HEK293 (cell line): ENCODE results near the gene CXorf58.

Experiments
- HIC1 ChIP-seq: fragments of 450-650 bp; formaldehyde crosslinking; IDR thresholded peaks from 2 replicates; pipeline ENCODE4 v1.5.1; 2016; ENCODE audit warnings: missing biosample characterization, missing genetic modification characterization
- IKZF3 ChIP-seq: fragments of 450-650 bp; IDR thresholded peaks from 2 replicates; pipeline ENCODE4 v1.5.0; 2018; ENCODE audit warnings: missing biosample characterization, mild to moderate bottlenecking, missing genetic modification characterization, moderate library complexity
- KLF10 ChIP-seq: fragments of 450-650 bp; IDR thresholded peaks from 2 replicates; pipeline ENCODE4 v1.5.1; 2018; ENCODE audit warnings: missing biosample characterization, mild to moderate bottlenecking, missing genetic modification characterization
- MZF1 ChIP-seq: fragments of 450-650 bp; formaldehyde crosslinking; IDR thresholded peaks from 2 replicates; pipeline ENCODE4 v1.5.1; 2017; ENCODE audit warnings: missing biosample characterization, missing genetic modification characterization, borderline replicate concordance
- SP2 ChIP-seq: fragments of 450-650 bp; formaldehyde crosslinking; IDR thresholded peaks from 2 replicates; pipeline ENCODE4 v1.5.1; 2016; ENCODE audit warnings: missing biosample characterization, missing genetic modification characterization
- TRIM28 ChIP-seq: IDR thresholded peaks from 2 replicates; pipeline ENCODE4 v1.6.1; 2011; ENCODE audit warnings: low read length, control low read depth, borderline replicate concordance
- YY2 ChIP-seq: fragments of 450-650 bp; formaldehyde crosslinking; IDR thresholded peaks from 2 replicates; pipeline ENCODE4 v1.5.1; 2016; ENCODE audit warnings: missing biosample characterization, missing genetic modification characterization
- ZBTB17 ChIP-seq: fragments of 450-650 bp; formaldehyde crosslinking; IDR thresholded peaks from 2 replicates; pipeline ENCODE4 v1.5.1; 2016; ENCODE audit warnings: missing biosample characterization, missing genetic modification characterization
- ZBTB44 ChIP-seq: fragments of 450-650 bp; IDR thresholded peaks from 2 replicates; pipeline ENCODE4 v1.5.1; 2018; ENCODE audit warnings: missing biosample characterization, mild to moderate bottlenecking, missing genetic modification characterization
- ZFP69B ChIP-seq: fragments of 450-650 bp; formaldehyde crosslinking; IDR thresholded peaks from 2 replicates; pipeline ENCODE4 v1.5.1; 2016; ENCODE audit warnings: missing biosample characterization, missing genetic modification characterization
- ZNF112 ChIP-seq: fragments of 450-650 bp; formaldehyde crosslinking; IDR thresholded peaks from 2 replicates; pipeline ENCODE4 v1.5.0; 2017; ENCODE audit warnings: missing biosample characterization, missing genetic modification characterization
- ZNF157 ChIP-seq: fragments of 450-650 bp; formaldehyde crosslinking; IDR thresholded peaks from 2 replicates; pipeline ENCODE4 v1.5.1; 2016; ENCODE audit warnings: missing biosample characterization, missing genetic modification characterization
- ZNF184 ChIP-seq: fragments of 450-650 bp; IDR thresholded peaks from 2 replicates; pipeline ENCODE4 v1.5.1; 2018; ENCODE audit warnings: missing biosample characterization, mild to moderate bottlenecking, missing genetic modification characterization
- ZNF211 ChIP-seq: fragments of 450-650 bp; formaldehyde crosslinking; IDR thresholded peaks from 2 replicates; pipeline ENCODE4 v1.5.1; 2016; ENCODE audit warnings: low read depth, missing biosample characterization, missing genetic modification characterization
- ZNF214 ChIP-seq: fragments of 450-650 bp; formaldehyde crosslinking; IDR thresholded peaks from 2 replicates; pipeline ENCODE4 v1.5.1; 2017; ENCODE audit warnings: missing biosample characterization, mild to moderate bottlenecking, missing genetic modification characterization, borderline replicate concordance
- ZNF23 ChIP-seq: fragments of 450-650 bp; formaldehyde crosslinking; IDR thresholded peaks from 2 replicates; pipeline ENCODE4 v1.5.1; 2016; ENCODE audit warnings: missing biosample characterization, missing genetic modification characterization, borderline replicate concordance
- ZNF248 ChIP-seq: fragments of 450-650 bp; formaldehyde crosslinking; IDR thresholded peaks from 2 replicates; pipeline ENCODE4 v1.5.1; 2017; ENCODE audit warnings: missing biosample characterization, missing genetic modification characterization
- ZNF274 ChIP-seq, 2 experiments: fragments of 200-500 bp in 1 of 2; fragments of 450-650 bp in 1 of 2; sonication (Bioruptor generic) in 1 of 2; formaldehyde crosslinking in 1 of 2; IDR thresholded peaks; 2 replicates each; pipeline versions ENCODE4 v1.5.1 to v1.6.1; 2014 to 2016; ENCODE audit warnings: borderline replicate concordance in 1 of 2, inconsistent platforms in 1 of 2, low read length in 1 of 2, missing biosample characterization in 1 of 2, missing genetic modification characterization in 1 of 2
- ZNF280C ChIP-seq: fragments of 450-650 bp; formaldehyde crosslinking; IDR thresholded peaks from 2 replicates; pipeline ENCODE4 v1.5.1; 2016; ENCODE audit warnings: missing biosample characterization, missing genetic modification characterization
- ZNF335 ChIP-seq: fragments of 450-650 bp; formaldehyde crosslinking; conservative IDR thresholded peaks from 2 replicates; pipeline ENCODE4 v1.5.1; 2016; ENCODE audit warnings: missing biosample characterization, missing genetic modification characterization
- ZNF350 ChIP-seq: fragments of 450-650 bp; formaldehyde crosslinking; IDR thresholded peaks from 2 replicates; pipeline ENCODE4 v1.5.0; 2017; ENCODE audit warnings: missing biosample characterization, mild to moderate bottlenecking, missing genetic modification characterization
- ZNF514 ChIP-seq: fragments of 450-650 bp; formaldehyde crosslinking; IDR thresholded peaks from 2 replicates; pipeline ENCODE4 v1.5.1; 2016; ENCODE audit warnings: missing biosample characterization, missing genetic modification characterization
- ZNF561 ChIP-seq: fragments of 450-650 bp; IDR thresholded peaks from 2 replicates; pipeline ENCODE4 v1.5.1; 2018; ENCODE audit warnings: missing biosample characterization, missing genetic modification characterization, borderline replicate concordance
- ZNF621 ChIP-seq: fragments of 450-650 bp; formaldehyde crosslinking; IDR thresholded peaks from 2 replicates; pipeline ENCODE4 v1.5.1; 2017; ENCODE audit warnings: missing biosample characterization, missing genetic modification characterization
- ZNF654 ChIP-seq: fragments of 450-650 bp; formaldehyde crosslinking; IDR thresholded peaks from 2 replicates; pipeline ENCODE4 v1.5.1; 2016; ENCODE audit warnings: low read depth, missing biosample characterization, missing genetic modification characterization
- ZNF658 ChIP-seq: fragments of 450-650 bp; formaldehyde crosslinking; IDR thresholded peaks from 2 replicates; pipeline ENCODE4; 2016; ENCODE audit warnings: missing biosample characterization, missing genetic modification characterization
- ZNF777 ChIP-seq: fragments of 450-650 bp; formaldehyde crosslinking; IDR thresholded peaks from 2 replicates; pipeline ENCODE4 v1.5.1; 2017; ENCODE audit warnings: missing biosample characterization, missing genetic modification characterization, borderline replicate concordance
- ZSCAN23 ChIP-seq: fragments of 450-650 bp; formaldehyde crosslinking; IDR thresholded peaks from 2 replicates; pipeline ENCODE4 v1.5.1; 2016; ENCODE audit warnings: missing biosample characterization, missing genetic modification characterization
- ZSCAN30 ChIP-seq: fragments of 450-650 bp; IDR thresholded peaks from 2 replicates; pipeline ENCODE4 v1.5.1; 2018; ENCODE audit warnings: missing biosample characterization, mild to moderate bottlenecking, missing genetic modification characterization, moderate library complexity
- TF ChIP-seq, protein P1 (sequence below): fragments of 450-650 bp; formaldehyde crosslinking; IDR thresholded peaks from 2 replicates; pipeline ENCODE4 v1.5.1; 2016; ENCODE audit warnings: missing biosample characterization, missing genetic modification characterization
- TF ChIP-seq, protein P2 (sequence below): fragments of 450-650 bp; formaldehyde crosslinking; optimal IDR thresholded peaks from 2 replicates; pipeline ENCODE3; 2016; ENCODE audit warnings: missing biosample characterization, mild to moderate bottlenecking, missing genetic modification characterization

Gene CXorf58

GRCh38 chrX:23944234-23944633 is 36.4 kb downstream of the CXorf58 start (continued):
- TF ChIP-seq ZNF777 (tag by site-specific recombination) (no peak), MZF1 (tag by site-specific recombination) (no peak), ZNF561 (tag by site-specific recombination) (peak; percentile 84; the same call in 1 of the 2 replicates), TRIM28 (no peak; the same call in 1 of the 2 replicates), ZNF248 (tag by site-specific recombination) (no peak), HIC1 (no peak), ZNF184 (tag by site-specific recombination) (no peak), ZNF514 (no peak), SP2 (tag by site-specific recombination) (no peak; the same call in 1 of the 2 replicates), ZNF157 (no peak), ZNF280C (no peak), ZNF23 (no peak), ZSCAN30 (tag by site-specific recombination) (0 out of 2 replicates have a peak, but pooled peaks have one; percentile 58), ZNF335 (peak; percentile 37; the same call in 1 of the 2 replicates), ZNF654 (tag by site-specific recombination) (no peak), ZSCAN23 (tag by site-specific recombination) (no peak), ZNF274 (IDR thresholded peaks at IDR 0.05; ENCODE audit: low read length) (no peak), ZNF274 (tag by site-specific recombination; IDR thresholded peaks at IDR 0.05; ENCODE audit: borderline replicate concordance) (no peak), ZFP69B (tag by site-specific recombination) (peak; percentile 35; the same call in 1 of the 2 replicates), YY2 (tag by site-specific recombination) (no peak), KLF10 (peak; percentile 86), ZNF211 (tag by site-specific recombination) (no peak), ZNF112 (tag by site-specific recombination) (no peak), ZNF658 (tag by site-specific recombination) (no peak), ZBTB44 (tag by site-specific recombination) (peak; percentile 85), ZNF621 (no peak), IKZF3 (tag by site-specific recombination) (peak; percentile 66), ZNF350 (no peak), ZNF214 (no peak), ZBTB17 (peak; percentile 69)
- TF ChIP-seq, protein P1, sequence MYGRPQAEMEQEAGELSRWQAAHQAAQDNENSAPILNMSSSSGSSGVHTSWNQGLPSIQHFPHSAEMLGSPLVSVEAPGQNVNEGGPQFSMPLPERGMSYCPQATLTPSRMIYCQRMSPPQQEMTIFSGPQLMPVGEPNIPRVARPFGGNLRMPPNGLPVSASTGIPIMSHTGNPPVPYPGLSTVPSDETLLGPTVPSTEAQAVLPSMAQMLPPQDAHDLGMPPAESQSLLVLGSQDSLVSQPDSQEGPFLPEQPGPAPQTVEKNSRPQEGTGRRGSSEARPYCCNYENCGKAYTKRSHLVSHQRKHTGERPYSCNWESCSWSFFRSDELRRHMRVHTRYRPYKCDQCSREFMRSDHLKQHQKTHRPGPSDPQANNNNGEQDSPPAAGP, result no peak
- TF ChIP-seq, protein P2, sequence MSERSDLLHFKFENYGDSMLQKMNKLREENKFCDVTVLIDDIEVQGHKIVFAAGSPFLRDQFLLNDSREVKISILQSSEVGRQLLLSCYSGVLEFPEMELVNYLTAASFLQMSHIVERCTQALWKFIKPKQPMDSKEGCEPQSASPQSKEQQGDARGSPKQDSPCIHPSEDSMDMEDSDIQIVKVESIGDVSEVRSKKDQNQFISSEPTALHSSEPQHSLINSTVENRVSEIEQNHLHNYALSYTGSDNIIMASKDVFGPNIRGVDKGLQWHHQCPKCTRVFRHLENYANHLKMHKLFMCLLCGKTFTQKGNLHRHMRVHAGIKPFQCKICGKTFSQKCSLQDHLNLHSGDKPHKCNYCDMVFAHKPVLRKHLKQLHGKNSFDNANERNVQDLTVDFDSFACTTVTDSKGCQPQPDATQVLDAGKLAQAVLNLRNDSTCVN (tag by site-specific recombination), result no peak
